HepG2 (cell line): ENCODE results near the gene ZNF77. TPM values are rescaled to one million over a fixed set of nuclear protein-coding genes. Genes with fewer than 3 reads are reported as not detected.

Source experiments
- ARHGAP35 ChIP-seq: sonication (generic); formaldehyde crosslinking; IDR thresholded peaks from 2 replicates; pipeline ENCODE4 v1.9.0; 2022; ENCODE audit warnings: mild to moderate bottlenecking, inconsistent platforms, moderate library complexity, missing genetic modification reagents, borderline replicate concordance
- ATF1 ChIP-seq: IDR thresholded peaks from 2 replicates; pipeline ENCODE4 v1.6.1; 2016; ENCODE audit warnings: mild to moderate bottlenecking, control low read depth
- E2F2 ChIP-seq: sonication (generic); formaldehyde crosslinking; IDR thresholded peaks from 2 replicates; pipeline ENCODE4 v1.4.0; 2020; ENCODE audit warnings: missing genetic modification reagents, borderline replicate concordance
- ELF4 ChIP-seq: sonication (generic); formaldehyde crosslinking; IDR thresholded peaks from 2 replicates; pipeline ENCODE4 v1.5.0; 2020; ENCODE audit warnings: missing genetic modification reagents, mild to moderate bottlenecking, moderate library complexity, borderline replicate concordance
- FOXJ3 ChIP-seq: sonication (generic); formaldehyde crosslinking; IDR thresholded peaks from 2 replicates; pipeline ENCODE4 v1.4.0; 2020; ENCODE audit warnings: missing genetic modification reagents, mild to moderate bottlenecking, borderline replicate concordance
- GPBP1L1 ChIP-seq: sonication (generic); formaldehyde crosslinking; IDR thresholded peaks from 2 replicates; pipeline ENCODE4 v1.5.0; 2020; ENCODE audit warnings: mild to moderate bottlenecking, missing genetic modification reagents
- HHEX ChIP-seq: IDR thresholded peaks from 2 replicates; pipeline ENCODE4 v1.6.1; 2016; ENCODE audit warnings: control low read depth
- HMG20B ChIP-seq: conservative IDR thresholded peaks from 2 replicates; pipeline ENCODE4 v1.6.1; 2016; ENCODE audit warnings: missing genetic modification reagents, missing compliant biosample characterization
- KDM1A ChIP-seq: IDR thresholded peaks from 2 replicates; pipeline ENCODE4 v1.6.1; 2016; ENCODE audit warnings: missing compliant biosample characterization
- REXO4 ChIP-seq: sonication (generic); formaldehyde crosslinking; IDR thresholded peaks from 2 replicates; pipeline ENCODE4 v1.8.0; 2022; ENCODE audit warnings: missing genetic modification reagents, mild to moderate bottlenecking, borderline replicate concordance
- SMARCE1 ChIP-seq: fragments of 450-650 bp; IDR thresholded peaks from 2 replicates; pipeline ENCODE4 v1.6.1; 2017; ENCODE audit warnings: borderline replicate concordance
- TGIF2 ChIP-seq: IDR thresholded peaks from 2 replicates; pipeline ENCODE4 v1.6.1; 2016; ENCODE audit warnings: control low read depth, missing compliant biosample characterization
- ZNF24 ChIP-seq: fragments of 450-650 bp; IDR thresholded peaks from 2 replicates; pipeline ENCODE4 v1.6.1; 2017; ENCODE audit warnings: antibody characterized with exemption, mild to moderate bottlenecking
- ZNF264 ChIP-seq: sonication (generic); formaldehyde crosslinking; IDR thresholded peaks from 2 replicates; pipeline ENCODE4 v1.4.0; 2020; ENCODE audit warnings: missing genetic modification reagents
- ZNF567 ChIP-seq: sonication (generic); formaldehyde crosslinking; IDR thresholded peaks from 2 replicates; pipeline ENCODE4 v1.8.1; 2023; ENCODE audit warnings: mild to moderate bottlenecking, missing genetic modification reagents, borderline replicate concordance
- ZNF75D ChIP-seq: sonication (generic); formaldehyde crosslinking; IDR thresholded peaks from 2 replicates; pipeline ENCODE4 v1.8.1; 2023; ENCODE audit warnings: missing genetic modification reagents, mild to moderate bottlenecking, borderline replicate concordance
- polyA plus RNA-seq, 8 experiments: library from polyadenylated mRNA; depleted of rRNA in 3 of 8; stranded (reverse) in 7 of 8; unstranded in 1 of 8; fragments of >200 nt; fragmentation: Illumina TruSeq in 4 of 8; extraction: Trizol in 4 of 8; gene quantifications; 2 replicates each; pipeline versions ENCODE4 v1.2.1 to v1.2.3, GENCODE V29; 2011 to 2016; ENCODE audit warnings: low read depth in 4 of 8, missing spikeins in 1 of 8, mixed read lengths in 1 of 8; ENCODE audit not compliant: insufficient read depth in 1 of 8
- total RNA-seq, 5 experiments: library from RNA; depleted of rRNA; stranded (reverse); fragments of >200 nt; fragmentation: Illumina TruSeq; extraction: Trizol; gene quantifications; 2 replicates each; pipeline ENCODE4 v1.2.3, GENCODE V29; 2016; ENCODE audit warnings: low read depth in 1 of 5
- TF ChIP-seq, protein P1 (sequence below), 2 experiments: sonication (generic) in 1 of 2; formaldehyde crosslinking in 1 of 2; IDR thresholded peaks; 2 replicates each; pipeline versions ENCODE4 v1.4.0 to v1.6.1; 2016 to 2020; ENCODE audit warnings: borderline replicate concordance in 1 of 2, low read depth in 1 of 2, mild to moderate bottlenecking in 1 of 2, missing genetic modification reagents in 1 of 2
- TF ChIP-seq, protein P2 (sequence below): sonication (generic); formaldehyde crosslinking; IDR thresholded peaks from 2 replicates; pipeline ENCODE4 v1.5.0; 2020; ENCODE audit warnings: mild to moderate bottlenecking, low read depth, missing genetic modification reagents, borderline replicate concordance
- TF ChIP-seq, protein P3 (sequence below): sonication (generic); formaldehyde crosslinking; IDR thresholded peaks from 2 replicates; pipeline ENCODE4 v1.5.0; 2020; ENCODE audit warnings: missing genetic modification reagents
- TF ChIP-seq, protein P4 (sequence below): sonication (generic); formaldehyde crosslinking; IDR thresholded peaks from 2 replicates; pipeline ENCODE4 v1.4.0; 2020; ENCODE audit warnings: missing genetic modification reagents

Gene ZNF77
- total and polyA plus RNA-seq, 2 of the 13 experiments (the other 11 are each of a cell fraction or from before 2014, with no cell fraction given), result 7.1 to 11.5 TPM

DNA sequence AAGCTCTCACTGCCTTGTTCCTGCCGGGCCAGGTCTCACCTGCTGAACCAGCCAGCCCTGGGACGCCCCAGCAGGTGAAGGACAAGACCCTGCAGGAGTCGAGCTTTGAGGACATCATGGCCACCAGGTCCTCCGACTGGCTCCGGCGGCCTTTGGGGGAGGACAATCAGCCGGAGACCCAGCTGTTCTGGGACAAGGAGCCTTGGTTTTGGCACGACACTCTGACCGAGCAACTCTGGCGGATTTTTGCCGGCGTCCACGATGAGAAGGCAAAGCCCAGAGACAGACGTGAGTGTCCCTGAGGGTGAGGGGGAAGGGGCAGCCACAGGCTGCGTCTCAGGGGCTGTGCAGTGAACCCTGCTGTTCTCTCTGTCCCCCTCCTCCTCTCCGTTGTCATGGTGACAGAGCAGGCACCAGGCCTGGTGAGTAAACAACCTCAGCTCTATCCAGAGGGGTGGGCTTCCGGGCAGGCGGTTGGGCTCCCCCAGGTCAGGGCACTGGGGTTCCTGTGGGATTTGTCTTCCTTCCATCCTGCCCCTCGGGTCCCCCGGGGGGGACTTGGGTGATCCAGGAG is 42.3 kb upstream of the ZNF77 start (continued):
- TF ChIP-seq, protein P1, sequence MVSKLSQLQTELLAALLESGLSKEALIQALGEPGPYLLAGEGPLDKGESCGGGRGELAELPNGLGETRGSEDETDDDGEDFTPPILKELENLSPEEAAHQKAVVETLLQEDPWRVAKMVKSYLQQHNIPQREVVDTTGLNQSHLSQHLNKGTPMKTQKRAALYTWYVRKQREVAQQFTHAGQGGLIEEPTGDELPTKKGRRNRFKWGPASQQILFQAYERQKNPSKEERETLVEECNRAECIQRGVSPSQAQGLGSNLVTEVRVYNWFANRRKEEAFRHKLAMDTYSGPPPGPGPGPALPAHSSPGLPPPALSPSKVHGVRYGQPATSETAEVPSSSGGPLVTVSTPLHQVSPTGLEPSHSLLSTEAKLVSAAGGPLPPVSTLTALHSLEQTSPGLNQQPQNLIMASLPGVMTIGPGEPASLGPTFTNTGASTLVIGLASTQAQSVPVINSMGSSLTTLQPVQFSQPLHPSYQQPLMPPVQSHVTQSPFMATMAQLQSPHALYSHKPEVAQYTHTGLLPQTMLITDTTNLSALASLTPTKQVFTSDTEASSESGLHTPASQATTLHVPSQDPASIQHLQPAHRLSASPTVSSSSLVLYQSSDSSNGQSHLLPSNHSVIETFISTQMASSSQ (IDR thresholded peaks at IDR 0.05; ENCODE audit: low read depth), result no peak
- TF ChIP-seq, protein P1 (CRISPR knock-in tag; IDR thresholded peaks at IDR 0.05; ENCODE audit: borderline replicate concordance), result no peak
- TF ChIP-seq ZNF75D (CRISPR knock-in tag) (no peak), E2F2 (no peak), KDM1A (CRISPR knock-in tag) (no peak), ZNF264 (CRISPR knock-in tag) (no peak), ZNF567 (CRISPR knock-in tag) (no peak), REXO4 (CRISPR knock-in tag) (no peak), ELF4 (no peak), HHEX (CRISPR knock-in tag) (no peak), FOXJ3 (CRISPR knock-in tag) (no peak), SMARCE1 (no peak), HMG20B (CRISPR knock-in tag) (no peak), ARHGAP35 (CRISPR knock-in tag) (no peak), ATF1 (CRISPR knock-in tag) (no peak), ZNF24 (no peak), GPBP1L1 (no peak), TGIF2 (CRISPR knock-in tag) (no peak)
- TF ChIP-seq, protein P2, sequence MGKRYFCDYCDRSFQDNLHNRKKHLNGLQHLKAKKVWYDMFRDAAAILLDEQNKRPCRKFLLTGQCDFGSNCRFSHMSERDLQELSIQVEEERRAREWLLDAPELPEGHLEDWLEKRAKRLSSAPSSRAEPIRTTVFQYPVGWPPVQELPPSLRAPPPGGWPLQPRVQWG (CRISPR knock-in tag), result no peak
- TF ChIP-seq, protein P3, sequence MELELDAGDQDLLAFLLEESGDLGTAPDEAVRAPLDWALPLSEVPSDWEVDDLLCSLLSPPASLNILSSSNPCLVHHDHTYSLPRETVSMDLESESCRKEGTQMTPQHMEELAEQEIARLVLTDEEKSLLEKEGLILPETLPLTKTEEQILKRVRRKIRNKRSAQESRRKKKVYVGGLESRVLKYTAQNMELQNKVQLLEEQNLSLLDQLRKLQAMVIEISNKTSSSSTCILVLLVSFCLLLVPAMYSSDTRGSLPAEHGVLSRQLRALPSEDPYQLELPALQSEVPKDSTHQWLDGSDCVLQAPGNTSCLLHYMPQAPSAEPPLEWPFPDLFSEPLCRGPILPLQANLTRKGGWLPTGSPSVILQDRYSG (CRISPR knock-in tag), result no peak
- TF ChIP-seq, protein P4, sequence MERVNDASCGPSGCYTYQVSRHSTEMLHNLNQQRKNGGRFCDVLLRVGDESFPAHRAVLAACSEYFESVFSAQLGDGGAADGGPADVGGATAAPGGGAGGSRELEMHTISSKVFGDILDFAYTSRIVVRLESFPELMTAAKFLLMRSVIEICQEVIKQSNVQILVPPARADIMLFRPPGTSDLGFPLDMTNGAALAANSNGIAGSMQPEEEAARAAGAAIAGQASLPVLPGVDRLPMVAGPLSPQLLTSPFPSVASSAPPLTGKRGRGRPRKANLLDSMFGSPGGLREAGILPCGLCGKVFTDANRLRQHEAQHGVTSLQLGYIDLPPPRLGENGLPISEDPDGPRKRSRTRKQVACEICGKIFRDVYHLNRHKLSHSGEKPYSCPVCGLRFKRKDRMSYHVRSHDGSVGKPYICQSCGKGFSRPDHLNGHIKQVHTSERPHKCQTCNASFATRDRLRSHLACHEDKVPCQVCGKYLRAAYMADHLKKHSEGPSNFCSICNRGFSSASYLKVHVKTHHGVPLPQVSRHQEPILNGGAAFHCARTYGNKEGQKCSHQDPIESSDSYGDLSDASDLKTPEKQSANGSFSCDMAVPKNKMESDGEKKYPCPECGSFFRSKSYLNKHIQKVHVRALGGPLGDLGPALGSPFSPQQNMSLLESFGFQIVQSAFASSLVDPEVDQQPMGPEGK (CRISPR knock-in tag), result peak; percentile 75
